CD4-positive, alpha-beta T cell (primary cell): Measurements from ENCODE around the gene GGNBP2. TPM values are rescaled to one million over a fixed set of nuclear protein-coding genes. Genes with fewer than 3 reads are reported as not detected.

ENCODE experiments used
- ATAC-seq: fragments of 200-7000 bp; cut with Tn5 transposase; one replicate; pipeline ENCODE4 v1.10.0; 2022; ENCODE audit warnings: mild to moderate bottlenecking; ENCODE audit not compliant: poor library complexity
- CTCF ChIA-PET: fragments of 350-600 bp; sonication (Branson Sonifier 250); formaldehyde crosslinking; loops from one replicate; lab custom pipeline; 2021; ENCODE audit warnings: antibody characterized with exemption, inconsistent platforms; lab: Charles Lee
- POLR2A ChIA-PET: fragments of 350-600 bp; sonication (Branson Sonifier 250); formaldehyde crosslinking; loops from one replicate; lab custom pipeline; 2021; ENCODE audit warnings: antibody characterized with exemption, inconsistent platforms; lab: Charles Lee
- DNase-seq, 14 experiments: peaks; one replicate each; pipeline ENCODE4 v3.0.0-alpha.2; 2013 to 2020; ENCODE audit warnings: mixed read lengths in 2 of 14
- H3K27ac ChIP-seq, 2 donors: one replicate each; pipeline versions ENCODE4 v1.5.1 to v1.7.0; 2013; ENCODE audit warnings: low read length in 2 of 2, low read depth in 1 of 2, mild to moderate bottlenecking in 1 of 2
- H3K27me3 ChIP-seq, 2 experiments: 1 replicate in 1 of 2; 2 replicates in 1 of 2; pipeline versions ENCODE4 v1.6.1 to v1.7.0; 2013; ENCODE audit warnings: low read length in 2 of 2, control low read depth in 1 of 2, mild to moderate bottlenecking in 1 of 2, moderate library complexity in 1 of 2; ENCODE audit not compliant: insufficient read depth in 2 of 2, control insufficient read depth in 1 of 2
- H3K36me3 ChIP-seq: one replicate; pipeline ENCODE4 v1.6.1; 2013; ENCODE audit warnings: low read length, control low read depth; ENCODE audit not compliant: insufficient read depth
- H3K4me1 ChIP-seq: one replicate; pipeline ENCODE4 v1.6.1; 2013; ENCODE audit warnings: low read length, control low read depth; ENCODE audit not compliant: insufficient read depth
- H3K4me3 ChIP-seq: one replicate; pipeline ENCODE4 v1.5.1; 2013; ENCODE audit warnings: mild to moderate bottlenecking, low read length, moderate library complexity
- H3K9me3 ChIP-seq, 2 experiments: 1 replicate in 1 of 2; 2 replicates in 1 of 2; pipeline versions ENCODE4 v1.6.1 to v1.7.0; 2013; ENCODE audit warnings: low read length in 2 of 2, mild to moderate bottlenecking in 2 of 2, control low read depth in 1 of 2, moderate library complexity in 1 of 2; ENCODE audit not compliant: control insufficient read depth in 1 of 2, insufficient read depth in 1 of 2
- H3K27ac Mint-ChIP-seq: one replicate; pipeline ENCODE4 v1.8.0; 2020; ENCODE audit warnings: mixed read lengths
- H3K27me3 Mint-ChIP-seq: one replicate; pipeline ENCODE4 v1.8.0; 2021; ENCODE audit warnings: mixed read lengths
- H3K36me3 Mint-ChIP-seq: one replicate; pipeline ENCODE4 v1.8.0; 2021; ENCODE audit warnings: low read depth, mixed read lengths
- H3K4me1 Mint-ChIP-seq: one replicate; pipeline ENCODE4 v1.8.0; 2021; ENCODE audit warnings: low read depth, mixed read lengths
- H3K4me3 Mint-ChIP-seq: one replicate; pipeline ENCODE4 v1.8.0; 2020; ENCODE audit warnings: mild to moderate bottlenecking, mixed read lengths
- H3K9me3 Mint-ChIP-seq: one replicate; pipeline ENCODE4 v1.8.0; 2020; ENCODE audit warnings: mixed read lengths
- intact Hi-C, 2 experiments: fragments of 100-400 bp; cut with DNase I in 1 of 2; cut with micrococcal nuclease in 1 of 2; formaldehyde crosslinking; loops; one replicate each; pipeline versions ENCODE4 v1.15.1 to v1.9.0; 2023 to 2025; cut with DNase I, micrococcal nuclease
- total RNA-seq, 174 experiments: library from RNA in 2 of 174; stranded (reverse) in 2 of 174; gene quantifications; one replicate each; pipeline ENCODE4 v1.2.3 and lab custom pipeline; 2021 to 2026
- TF ChIP-seq, protein P1 (sequence below): fragments of 200-600 bp; IDR thresholded peaks from one replicate; pipeline ENCODE4 v1.8.0; 2022; ENCODE audit warnings: antibody characterized with exemption, mild to moderate bottlenecking

The GGNBP2 gene
- total RNA-seq, 2 experiments from 2014 or later: 216 to 228 TPM

DNA sequence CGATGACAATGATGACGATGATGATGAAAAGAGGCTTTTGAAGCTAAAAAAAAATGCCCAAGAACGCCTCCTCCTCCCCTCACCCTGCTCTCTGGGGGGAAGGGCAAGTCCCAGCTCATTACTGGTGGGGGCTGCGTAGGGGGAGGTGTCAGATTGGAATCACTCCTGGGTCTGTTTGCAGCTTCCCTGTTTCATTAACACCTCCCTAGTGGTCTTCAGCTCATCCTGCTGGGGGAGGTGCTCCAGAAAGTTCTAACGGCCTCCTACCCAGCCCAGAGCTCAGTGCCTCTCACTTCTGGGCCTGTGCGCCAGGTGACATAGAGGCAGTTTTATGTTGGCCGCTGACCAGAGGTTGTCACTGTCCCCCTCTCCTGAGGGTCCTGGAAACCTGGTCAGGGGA lies 69.4 kb downstream of the GGNBP2 start:
- TF ChIP-seq, protein P1, sequence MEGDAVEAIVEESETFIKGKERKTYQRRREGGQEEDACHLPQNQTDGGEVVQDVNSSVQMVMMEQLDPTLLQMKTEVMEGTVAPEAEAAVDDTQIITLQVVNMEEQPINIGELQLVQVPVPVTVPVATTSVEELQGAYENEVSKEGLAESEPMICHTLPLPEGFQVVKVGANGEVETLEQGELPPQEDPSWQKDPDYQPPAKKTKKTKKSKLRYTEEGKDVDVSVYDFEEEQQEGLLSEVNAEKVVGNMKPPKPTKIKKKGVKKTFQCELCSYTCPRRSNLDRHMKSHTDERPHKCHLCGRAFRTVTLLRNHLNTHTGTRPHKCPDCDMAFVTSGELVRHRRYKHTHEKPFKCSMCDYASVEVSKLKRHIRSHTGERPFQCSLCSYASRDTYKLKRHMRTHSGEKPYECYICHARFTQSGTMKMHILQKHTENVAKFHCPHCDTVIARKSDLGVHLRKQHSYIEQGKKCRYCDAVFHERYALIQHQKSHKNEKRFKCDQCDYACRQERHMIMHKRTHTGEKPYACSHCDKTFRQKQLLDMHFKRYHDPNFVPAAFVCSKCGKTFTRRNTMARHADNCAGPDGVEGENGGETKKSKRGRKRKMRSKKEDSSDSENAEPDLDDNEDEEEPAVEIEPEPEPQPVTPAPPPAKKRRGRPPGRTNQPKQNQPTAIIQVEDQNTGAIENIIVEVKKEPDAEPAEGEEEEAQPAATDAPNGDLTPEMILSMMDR: no peak
- no peaks in the 10 kb centered on the region for H3K36me3 Mint-ChIP-seq
- CTCF ChIA-PET: interaction anchor here (1.8 kb wide), 1 partner anchor 11 kb away, joined by 6 read pairs; no protein-coding TSS in a partner anchor
- DNase-seq (no peak), ATAC-seq (no peak)
- Histone ChIP-seq H3K27ac (no peak overlapping the region), H3K9me3 (no peaks in the 10 kb centered on the region), H3K27me3 (no peaks in the 10 kb centered on the region), H3K4me3 (no peak overlapping the region), H3K4me1 (peaks cover 2% of the 10 kb centered on the region), H3K36me3 (no peaks in the 10 kb centered on the region)
- intact Hi-C loops: no loop called here
- H3K4me3 Mint-ChIP-seq: no peak overlapping the region
- no peak overlapping the region for H3K27ac Mint-ChIP-seq
- no peaks in the 10 kb centered on the region for H3K9me3 Mint-ChIP-seq
- H3K4me1 Mint-ChIP-seq: no peaks in the 10 kb centered on the region
- POLR2A ChIA-PET: no interaction called here
- no peaks in the 10 kb centered on the region for H3K27me3 Mint-ChIP-seq

- TF ChIP-seq, protein P1: no peak
- Histone ChIP-seq H3K9me3 (no peaks in the 10 kb centered on the region), H3K27ac (no peak overlapping the region), H3K4me1 (no peaks in the 10 kb centered on the region), H3K36me3 (no peaks in the 10 kb centered on the region), H3K27me3 (no peaks in the 10 kb centered on the region), H3K4me3 (no peak overlapping the region)
- intact Hi-C loops: no loop called here
- ChIA-PET CTCF (interaction anchor here (1.8 kb wide), 1 partner anchor 12 kb away, joined by 6 read pairs; no protein-coding TSS in a partner anchor), POLR2A (no interaction called here)
- H3K4me1 Mint-ChIP-seq: no peaks in the 10 kb centered on the region
- ATAC-seq: no peak
- no peaks in the 10 kb centered on the region for H3K9me3 Mint-ChIP-seq
- no peak for DNase-seq
- no peaks in the 10 kb centered on the region for H3K36me3 Mint-ChIP-seq
- H3K4me3 Mint-ChIP-seq: no peak overlapping the region
- H3K27me3 Mint-ChIP-seq: no peaks in the 10 kb centered on the region
- no peak overlapping the region for H3K27ac Mint-ChIP-seq
Measured at GRCh38 chr17:36614933-36615332, 70.2 kb downstream of the GGNBP2 start.

DNA sequence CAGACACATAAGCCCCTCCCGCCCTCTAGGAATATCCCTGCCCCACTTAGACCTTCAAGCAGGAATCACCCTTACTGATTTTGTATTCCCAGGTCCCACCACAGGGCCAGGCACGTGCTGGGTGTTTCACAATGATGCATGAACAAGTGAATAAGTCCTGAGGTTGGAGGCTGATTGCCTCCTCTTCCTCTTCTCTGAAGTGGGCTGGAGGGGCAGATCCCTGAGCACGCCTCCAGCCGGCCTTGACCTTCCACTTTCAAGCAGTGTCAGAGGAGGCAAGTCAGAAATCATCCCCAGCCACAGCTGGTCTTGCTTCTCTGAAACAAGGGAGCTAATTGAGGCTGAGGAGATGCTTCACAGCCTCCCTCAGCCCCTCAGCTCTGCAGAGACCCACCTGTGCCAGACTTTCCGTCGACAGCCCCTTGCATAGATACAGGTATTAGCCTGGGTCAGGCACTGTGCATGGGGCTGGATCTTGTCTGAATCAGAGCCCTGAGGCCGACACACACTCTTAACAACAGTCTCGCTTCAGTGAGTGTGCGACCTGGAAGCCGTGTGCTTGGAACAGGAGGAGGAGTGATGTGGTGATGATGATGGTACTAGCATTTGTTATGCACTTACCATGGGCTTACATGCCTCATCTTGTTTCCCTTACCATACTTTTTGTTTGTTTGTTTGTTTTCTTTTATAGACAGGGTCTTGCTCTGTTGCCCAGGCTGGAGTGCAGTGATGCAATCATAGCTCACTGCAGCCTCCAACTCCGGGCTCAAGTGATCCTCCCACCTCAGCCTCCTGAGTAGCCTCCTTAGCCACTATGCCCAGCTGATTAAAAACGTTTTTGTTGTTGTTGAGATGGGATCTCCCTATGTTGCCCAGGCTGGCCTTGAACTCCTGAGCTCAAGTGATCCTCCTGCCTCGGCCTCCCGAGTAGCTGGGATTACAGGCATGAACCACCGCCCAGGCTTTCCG lies 71.6 kb downstream of the GGNBP2 start:
- Histone ChIP-seq H3K27me3 (no peaks in the 10 kb centered on the region), H3K4me3 (no peak overlapping the region), H3K4me1 (no peaks in the 10 kb centered on the region), H3K9me3 (no peaks in the 10 kb centered on the region), H3K27ac (no peak overlapping the region), H3K36me3 (no peaks in the 10 kb centered on the region)
- ChIA-PET CTCF (interaction anchor here (0.7 kb wide), 1 partner anchor 1675 kb away, joined by 3 read pairs; no protein-coding TSS in a partner anchor), POLR2A (no interaction called here)
- H3K27ac Mint-ChIP-seq: no peak overlapping the region
- intact Hi-C loops: no loop called here
- no peaks in the 10 kb centered on the region for H3K27me3 Mint-ChIP-seq
- no peak overlapping the region for H3K4me3 Mint-ChIP-seq
- no peaks in the 10 kb centered on the region for H3K36me3 Mint-ChIP-seq
- H3K9me3 Mint-ChIP-seq: no peaks in the 10 kb centered on the region
- DNase-seq (no peak), ATAC-seq (no peak)
- H3K4me1 Mint-ChIP-seq: no peaks in the 10 kb centered on the region
- TF ChIP-seq, protein P1: no peak
